SK-MEL-5 (cell line): Measurements from ENCODE around the gene SCAMP2. TPM values are rescaled to one million over a fixed set of nuclear protein-coding genes. Genes with fewer than 3 reads are reported as not detected.

Experiments used
- DNase-seq: peaks from one replicate; pipeline ENCODE4 v3.0.0-alpha.2; 2016; ENCODE audit warnings: low read depth, low spot score
- in situ Hi-C: cut with HindIII; loops from 2 replicates; pipeline ENCODE4 v1.10.0; 2016; ENCODE audit warnings: low sequenced_read_pairs, high pct_unique_total_duplicates, low pct_unique_long_range_greater_than_20kb
- total RNA-seq: library from RNA; depleted of rRNA; stranded (reverse); fragments of >200 nt; shearing (Covaris generic); gene quantifications from 2 replicates; pipeline ENCODE4 v1.2.3, GENCODE V29; 2014

The SCAMP2 gene
- total RNA-seq, 1 experiment from 2014 or later = 14.2 TPM

DNA sequence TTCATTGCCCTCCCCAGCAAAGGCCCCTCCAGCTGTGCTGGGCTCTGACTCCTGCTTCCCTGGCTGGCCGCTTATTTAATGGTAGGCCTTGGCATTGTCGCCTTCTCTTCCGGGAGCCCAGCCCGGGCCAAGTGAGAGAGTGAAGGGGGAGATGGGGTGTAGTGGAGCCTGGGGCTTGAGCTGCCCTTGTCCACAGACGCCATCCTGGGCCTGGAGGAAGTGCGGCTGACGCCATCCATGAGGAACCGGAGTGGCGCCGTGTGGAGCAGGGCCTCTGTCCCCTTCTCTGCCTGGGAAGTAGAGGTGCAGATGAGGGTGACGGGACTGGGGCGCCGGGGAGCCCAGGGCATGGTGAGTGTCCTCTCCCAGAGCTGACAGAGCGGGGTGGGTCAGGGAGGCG lies 57.2 kb downstream of the SCAMP2 start:
- no peak for DNase-seq
- in situ Hi-C loops = no loop called here

DNA sequence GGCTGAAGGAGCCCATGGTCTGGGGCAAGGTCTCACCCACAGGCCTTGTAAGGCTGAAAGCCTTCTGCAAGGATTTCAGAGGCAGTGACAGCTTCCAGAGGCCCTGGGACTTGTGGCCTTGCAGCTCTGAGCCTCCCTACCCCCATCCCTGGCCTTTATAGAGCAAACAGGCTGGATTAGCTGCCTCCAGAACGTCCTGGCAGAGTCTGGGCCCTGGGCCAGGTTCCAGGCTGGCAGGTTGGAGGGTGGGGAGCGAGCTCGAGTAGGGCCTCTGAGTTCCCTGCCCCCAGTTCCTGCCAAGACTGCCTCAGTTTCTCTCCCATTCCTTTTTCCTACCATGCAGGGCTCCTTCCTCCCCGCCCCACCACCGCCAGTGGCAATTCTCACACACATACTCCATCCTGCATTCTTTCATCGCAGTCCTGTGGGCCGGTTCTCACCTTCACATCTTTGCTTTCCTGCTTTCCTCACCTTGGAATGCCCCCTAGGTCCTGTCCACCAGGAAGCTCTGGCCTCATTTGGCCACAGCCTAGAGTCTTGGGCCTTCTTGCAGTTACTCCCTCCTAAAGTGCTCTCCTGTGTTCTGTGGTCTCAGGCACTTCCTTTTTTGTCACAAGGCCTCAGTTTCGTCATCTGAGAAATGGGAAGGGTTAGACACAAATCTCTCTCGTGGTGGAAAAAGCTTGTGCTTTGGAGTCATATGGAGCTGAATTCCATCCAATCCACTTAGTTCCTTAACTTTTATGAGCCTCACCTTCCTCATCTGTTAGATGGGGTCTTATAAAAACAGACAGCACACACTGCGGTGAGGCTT lies 57.8 kb downstream of the SCAMP2 start:
- no peak for DNase-seq
- in situ Hi-C loops = no loop called here

DNA sequence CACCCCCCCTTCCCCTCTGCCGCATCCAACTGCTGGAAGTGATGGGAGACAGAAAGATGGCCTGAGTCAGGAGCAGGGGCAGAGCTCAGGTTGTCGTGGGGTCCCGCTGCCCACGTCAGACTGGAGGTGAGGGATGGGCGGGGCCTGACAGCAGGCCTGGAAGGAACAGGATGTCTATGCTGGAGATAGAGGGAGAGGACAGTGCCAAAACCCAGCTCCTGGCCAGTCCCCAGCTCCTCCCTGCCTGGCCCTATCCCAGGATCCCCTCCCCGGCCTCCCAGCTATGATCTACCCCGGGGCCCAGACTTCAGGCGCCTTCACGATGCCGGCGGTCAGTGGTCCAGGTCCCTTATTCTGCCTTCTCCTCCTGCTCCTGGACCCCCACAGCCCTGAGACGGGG lies 60.6 kb downstream of the SCAMP2 start, which contains the start of gene LMAN1L:
LMAN1L (plus strand) TSS at position 303 of the 400 bp plus-strand sequence; CDS start at position 323, 20 bp downstream.
- no peak for DNase-seq
- in situ Hi-C loops = no loop called here

DNA sequence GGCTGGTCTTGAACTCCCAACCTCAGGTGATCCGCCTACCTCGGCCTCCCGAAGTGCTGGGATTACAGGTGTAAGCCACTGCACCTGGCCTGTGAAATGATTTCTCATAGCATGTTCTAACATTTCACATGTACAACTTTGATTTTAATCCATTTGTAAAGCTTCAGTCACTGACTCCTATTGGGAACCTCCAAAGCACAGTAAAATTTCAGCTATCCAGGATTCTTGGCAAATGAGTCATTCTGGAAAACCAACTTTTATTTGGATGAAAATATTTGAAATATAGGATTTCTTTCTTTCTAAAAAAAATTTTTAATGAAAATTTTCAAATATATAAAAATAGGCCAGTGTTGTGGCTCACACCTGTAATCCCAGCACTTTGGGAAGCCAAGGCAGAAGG lies 63.2 kb downstream of the SCAMP2 start:
- no peak for DNase-seq
- in situ Hi-C loops = no loop called here

DNA sequence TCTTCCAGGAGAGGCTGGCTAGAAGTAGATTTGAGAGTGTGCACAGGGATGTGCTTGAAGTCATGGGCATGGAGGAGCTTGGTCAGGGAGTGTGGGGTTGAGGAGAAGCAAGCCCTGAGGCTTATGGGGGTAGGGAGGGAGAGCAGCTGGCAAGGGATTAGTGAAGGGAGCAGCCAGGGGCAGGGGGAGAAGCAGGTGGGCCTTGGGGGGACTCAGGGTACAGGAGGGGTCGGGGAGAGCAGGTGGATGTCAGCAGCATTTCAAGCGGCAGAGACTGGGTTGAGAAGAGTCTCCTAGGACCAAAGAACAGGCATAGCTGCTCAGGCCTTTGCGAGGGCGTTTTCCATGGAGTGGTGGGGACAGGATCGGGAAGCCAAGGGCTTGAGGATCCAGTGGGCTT lies 63.9 kb downstream of the SCAMP2 start:
- no peak for DNase-seq
- in situ Hi-C loops = no loop called here

DNA sequence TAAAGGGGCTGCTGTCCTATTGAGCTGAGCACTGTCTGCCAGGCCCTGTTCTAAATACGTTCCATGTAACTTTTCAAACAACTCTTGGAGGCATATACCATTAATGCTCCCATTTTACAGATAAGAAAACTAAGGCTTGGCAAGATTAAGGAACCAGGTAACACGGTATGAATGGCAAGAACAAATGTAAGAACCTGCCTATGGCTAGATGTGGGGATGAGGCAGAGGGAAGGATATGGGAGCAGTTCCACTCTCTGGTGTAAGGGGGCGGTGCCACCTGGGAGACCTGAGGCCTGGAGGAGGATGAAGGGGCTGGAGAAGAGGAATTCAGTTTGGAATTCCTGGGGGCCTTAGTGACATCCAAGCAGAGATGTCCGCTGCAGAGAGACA lies 64.3 kb downstream of the SCAMP2 start:
- in situ Hi-C loops = no loop called here

DNA sequence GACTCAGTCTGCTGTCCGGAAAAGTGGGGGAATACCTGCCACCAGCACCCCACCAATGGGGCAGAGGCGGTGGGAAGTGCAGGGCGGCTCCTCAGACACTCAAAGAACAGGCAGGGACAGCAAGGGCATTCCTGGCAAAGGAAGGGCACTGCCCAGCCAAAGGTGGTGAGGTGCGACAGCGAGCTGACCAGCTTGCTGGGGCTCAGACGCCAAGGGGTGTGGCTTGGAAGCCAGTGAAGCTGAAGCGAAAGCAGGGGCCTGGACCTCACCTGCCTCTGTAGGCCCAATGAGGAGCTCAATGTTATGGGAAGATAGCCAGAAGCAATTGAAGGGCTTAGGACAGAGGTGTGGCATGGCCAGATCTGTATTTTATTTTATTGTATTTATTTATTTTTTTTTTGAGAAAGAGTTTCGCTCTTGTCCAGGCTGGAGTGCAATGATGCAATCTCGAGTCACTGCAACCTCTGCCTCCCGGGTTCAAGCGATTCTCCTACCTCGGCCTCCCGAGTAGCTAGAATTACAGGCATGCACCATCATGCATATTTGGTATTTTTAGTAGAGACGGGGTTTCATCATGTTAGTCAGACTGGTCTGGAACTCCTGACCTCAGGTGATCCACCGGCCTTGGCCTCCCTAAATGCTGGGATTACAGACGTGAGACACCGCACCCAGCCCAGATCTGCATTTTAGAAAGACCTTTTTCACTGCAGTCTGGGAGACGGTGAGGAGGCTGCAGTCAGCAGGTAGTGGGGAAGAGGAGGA lies 64.9 kb downstream of the SCAMP2 start:
- no peak for DNase-seq
- in situ Hi-C loops = no loop called here

More for the DNA sequence above, 64.3 kb downstream of the SCAMP2 start:
- DNase-seq = no peak

DNA sequence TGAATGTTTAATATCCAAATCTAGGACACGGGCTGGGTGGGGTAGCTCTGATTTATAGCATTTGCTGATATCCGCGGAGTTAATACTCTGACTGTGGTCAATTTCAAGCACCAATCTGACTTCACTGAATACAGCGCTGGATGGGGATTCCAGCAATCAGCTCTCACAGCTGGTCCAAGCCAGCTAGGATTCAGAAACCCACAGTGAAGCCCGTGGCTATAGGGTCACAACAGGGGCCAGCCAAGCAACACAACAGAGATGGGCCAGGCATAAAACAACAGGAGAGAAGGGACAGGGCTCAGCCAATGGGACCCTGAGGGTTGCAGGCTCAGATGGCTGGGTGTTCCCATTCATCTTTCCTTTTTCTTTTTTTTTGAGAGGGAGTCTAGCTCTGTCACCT lies 65.9 kb downstream of the SCAMP2 start:
- DNase-seq = no peak
- in situ Hi-C loops = no loop called here

DNA sequence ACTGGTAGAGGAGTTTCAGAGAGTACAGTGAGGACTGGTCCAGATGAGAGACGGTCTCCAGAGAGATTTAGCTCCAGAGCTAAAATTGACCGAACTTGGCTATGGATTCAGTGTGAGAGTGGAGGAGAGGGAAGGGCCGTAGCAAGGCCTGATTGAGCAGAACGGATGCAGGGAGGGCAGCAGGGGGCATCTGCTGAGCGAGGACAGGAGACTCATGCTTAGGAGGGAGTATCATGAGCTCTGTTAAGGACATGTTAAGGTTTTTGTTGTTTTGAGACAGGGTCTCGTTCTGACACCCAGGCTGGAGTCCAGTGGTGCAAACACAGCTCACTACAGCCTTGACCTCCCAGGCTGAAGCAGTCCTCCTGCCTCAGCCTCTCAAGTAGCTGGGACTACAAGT lies 68.2 kb downstream of the SCAMP2 start:
- in situ Hi-C loops = no loop called here
- no peak for DNase-seq

DNA sequence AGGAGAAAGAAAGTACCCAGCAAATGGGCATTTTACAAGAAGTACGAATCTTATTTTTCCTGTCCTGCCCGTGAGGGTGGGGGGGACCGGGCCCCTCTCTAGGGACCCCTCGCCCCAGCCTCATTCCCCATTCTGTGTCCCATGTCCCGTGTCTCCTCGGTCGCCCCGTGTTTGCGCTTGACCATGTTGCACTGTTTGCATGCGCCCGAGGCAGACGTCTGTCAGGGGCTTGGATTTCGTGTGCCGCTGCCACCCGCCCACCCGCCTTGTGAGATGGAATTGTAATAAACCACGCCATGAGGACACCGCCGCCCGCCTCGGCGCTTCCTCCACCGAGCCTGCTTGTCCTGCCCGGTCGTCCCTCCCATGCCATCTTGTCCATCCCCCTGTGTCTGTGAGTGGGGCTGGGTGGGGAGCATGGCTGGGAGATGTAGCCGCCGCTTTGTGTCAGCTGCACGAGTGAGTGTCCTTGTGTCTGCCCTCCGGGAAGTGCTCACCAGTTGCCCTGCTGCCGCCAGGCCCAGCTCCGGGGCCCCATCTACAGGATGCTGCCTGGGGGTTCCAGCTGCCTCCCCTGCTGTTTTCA lies 70.2 kb downstream of the SCAMP2 start:
- in situ Hi-C loops = no loop called here
- no peak for DNase-seq

DNA sequence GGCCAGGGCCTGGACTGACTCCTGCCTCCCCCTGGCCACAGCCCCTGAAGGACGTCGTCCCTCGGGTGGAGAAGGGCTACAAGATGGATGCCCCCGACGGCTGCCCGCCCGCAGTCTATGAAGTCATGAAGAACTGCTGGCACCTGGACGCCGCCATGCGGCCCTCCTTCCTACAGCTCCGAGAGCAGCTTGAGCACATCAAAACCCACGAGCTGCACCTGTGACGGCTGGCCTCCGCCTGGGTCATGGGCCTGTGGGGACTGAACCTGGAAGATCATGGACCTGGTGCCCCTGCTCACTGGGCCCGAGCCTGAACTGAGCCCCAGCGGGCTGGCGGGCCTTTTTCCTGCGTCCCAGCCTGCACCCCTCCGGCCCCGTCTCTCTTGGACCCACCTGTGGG lies 70.9 kb downstream of the SCAMP2 start:
- DNase-seq = no peak
- in situ Hi-C loops = no loop called here

DNA sequence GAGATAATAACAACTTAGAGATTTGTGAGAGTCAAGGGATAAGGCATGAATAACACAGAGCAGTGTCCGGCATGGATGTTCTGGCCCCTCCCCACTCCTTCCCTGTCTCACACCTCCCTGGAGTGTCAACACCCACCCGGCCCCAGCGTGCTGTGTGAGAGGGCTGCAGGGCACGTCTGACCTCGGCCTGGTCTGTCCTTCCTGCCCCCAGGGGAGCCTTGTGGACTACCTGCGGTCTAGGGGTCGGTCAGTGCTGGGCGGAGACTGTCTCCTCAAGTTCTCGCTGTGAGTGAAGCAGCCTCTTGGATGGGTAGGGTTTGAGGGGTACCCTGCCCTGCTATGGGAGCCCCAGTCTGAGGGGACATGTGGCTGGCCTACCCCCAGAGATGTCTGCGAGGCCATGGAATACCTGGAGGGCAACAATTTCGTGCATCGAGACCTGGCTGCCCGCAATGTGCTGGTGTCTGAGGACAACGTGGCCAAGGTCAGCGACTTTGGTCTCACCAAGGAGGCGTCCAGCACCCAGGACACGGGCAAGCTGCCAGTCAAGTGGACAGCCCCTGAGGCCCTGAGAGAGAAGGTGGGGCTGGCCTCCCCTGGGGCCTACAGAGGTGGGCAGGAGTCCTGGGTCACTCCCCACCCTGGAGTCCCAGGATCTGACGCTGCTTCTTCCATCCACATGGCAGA lies 71.7 kb downstream of the SCAMP2 start:
- in situ Hi-C loops = no loop called here

DNA sequence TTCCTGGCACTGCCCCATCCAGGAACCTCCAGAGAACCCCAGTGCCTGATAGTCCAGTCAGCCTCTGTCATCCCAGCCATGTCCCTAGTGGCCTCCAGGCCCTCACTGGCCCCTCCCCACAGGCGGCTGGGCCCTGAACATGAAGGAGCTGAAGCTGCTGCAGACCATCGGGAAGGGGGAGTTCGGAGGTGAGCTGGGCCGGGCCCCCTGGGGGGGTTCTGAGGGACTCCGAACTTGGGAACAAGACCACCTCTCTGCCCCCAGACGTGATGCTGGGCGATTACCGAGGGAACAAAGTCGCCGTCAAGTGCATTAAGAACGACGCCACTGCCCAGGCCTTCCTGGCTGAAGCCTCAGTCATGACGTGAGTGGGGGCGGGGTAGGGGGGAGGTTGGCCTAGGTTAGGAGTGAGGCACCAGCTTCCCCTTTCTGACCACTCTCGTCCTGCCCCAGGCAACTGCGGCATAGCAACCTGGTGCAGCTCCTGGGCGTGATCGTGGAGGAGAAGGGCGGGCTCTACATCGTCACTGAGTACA lies 72.5 kb downstream of the SCAMP2 start:
- in situ Hi-C loops = no loop called here
- DNase-seq = no peak

More for the DNA sequence above, 71.7 kb downstream of the SCAMP2 start:
- DNase-seq = no peak

DNA sequence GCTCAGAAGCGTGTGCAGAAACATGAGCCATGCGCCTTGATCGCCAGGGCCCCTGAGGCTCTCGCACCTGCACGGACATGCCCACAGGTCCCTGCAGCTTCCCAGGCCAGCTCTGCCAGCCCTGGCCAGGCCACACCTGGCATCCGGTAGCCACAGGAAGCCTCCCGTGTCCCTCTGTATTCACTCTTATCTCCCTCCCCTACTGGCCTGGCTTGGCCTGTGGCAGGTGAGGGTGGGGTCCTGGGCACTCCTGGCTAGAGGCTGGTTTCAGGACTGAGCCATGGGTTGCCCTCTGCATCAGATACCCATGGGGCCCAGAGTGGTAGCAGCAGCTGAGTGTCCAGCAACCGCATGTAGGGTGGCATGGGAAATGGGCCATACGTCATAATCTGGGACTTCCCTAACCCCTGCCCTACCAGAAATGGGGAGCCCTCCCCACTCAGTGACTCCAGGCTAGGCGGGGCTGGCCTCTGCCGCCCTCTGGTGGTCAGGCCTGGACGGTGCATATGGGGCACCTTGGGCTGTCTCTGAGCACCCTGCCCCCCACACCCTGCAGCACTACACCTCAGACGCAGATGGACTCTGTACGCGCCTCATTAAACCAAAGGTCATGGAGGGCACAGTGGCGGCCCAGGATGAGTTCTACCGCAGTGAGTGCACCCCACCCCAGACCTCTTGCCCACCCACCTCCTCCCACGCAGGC lies 73.2 kb downstream of the SCAMP2 start:
- in situ Hi-C loops = no loop called here
- peak; percentile 72 for DNase-seq

DNA sequence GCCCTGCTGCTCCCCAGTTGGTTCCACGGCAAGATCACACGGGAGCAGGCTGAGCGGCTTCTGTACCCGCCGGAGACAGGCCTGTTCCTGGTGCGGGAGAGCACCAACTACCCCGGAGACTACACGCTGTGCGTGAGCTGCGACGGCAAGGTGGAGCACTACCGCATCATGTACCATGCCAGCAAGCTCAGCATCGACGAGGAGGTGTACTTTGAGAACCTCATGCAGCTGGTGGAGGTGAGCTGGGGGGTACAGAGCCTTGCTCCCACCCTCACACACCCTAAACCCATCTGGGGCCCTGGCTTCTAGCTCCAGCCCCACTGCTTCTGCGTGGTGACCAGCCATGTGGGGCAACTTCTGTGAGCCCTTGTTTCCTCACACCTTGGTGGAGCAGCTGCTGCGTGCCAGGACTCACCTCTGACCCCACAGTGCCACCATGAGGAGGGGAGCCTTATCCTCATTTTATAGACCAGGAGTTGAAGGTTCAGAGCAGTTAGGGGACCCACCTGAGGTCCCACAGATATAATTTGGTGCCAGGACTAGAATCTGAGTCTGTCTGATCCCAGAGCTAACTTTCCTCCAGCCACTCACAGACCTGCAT lies 73.8 kb downstream of the SCAMP2 start:
- DNase-seq = no peak
- in situ Hi-C loops = no loop called here

DNA sequence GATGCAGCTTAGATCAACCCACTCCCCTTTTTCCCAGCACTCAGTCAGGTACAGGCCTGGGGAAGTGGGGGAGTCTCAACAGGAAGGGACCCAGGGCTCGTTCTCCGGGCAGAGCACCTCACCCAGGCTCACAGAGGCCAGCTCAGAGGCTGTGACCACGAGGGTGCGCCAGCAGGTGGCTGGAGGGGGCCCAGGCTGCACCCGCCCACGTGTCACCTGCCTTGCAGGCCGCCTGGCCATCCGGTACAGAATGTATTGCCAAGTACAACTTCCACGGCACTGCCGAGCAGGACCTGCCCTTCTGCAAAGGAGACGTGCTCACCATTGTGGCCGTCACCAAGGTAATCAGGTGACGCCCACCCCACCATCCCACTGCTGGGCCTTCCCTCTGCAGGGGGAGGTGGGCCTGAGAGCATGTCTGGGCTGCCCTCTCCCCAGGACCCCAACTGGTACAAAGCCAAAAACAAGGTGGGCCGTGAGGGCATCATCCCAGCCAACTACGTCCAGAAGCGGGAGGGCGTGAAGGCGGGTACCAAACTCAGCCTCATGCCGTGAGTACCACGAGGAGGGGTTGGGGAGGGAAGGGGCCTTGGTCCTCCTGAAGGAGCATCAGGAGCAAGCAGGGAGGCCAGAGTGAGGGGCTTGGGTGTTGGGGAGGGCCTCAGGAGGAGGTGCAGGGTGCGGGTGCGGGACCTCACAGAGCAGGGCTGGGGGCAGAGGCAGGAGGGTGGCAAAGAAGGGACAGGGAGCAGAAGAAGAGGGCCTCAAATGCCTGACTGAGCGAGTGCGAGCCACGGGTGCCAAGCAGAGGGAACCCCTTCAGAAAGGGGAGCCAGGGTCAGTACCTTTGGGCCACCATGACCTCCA lies 74.5 kb downstream of the SCAMP2 start:
- DNase-seq = no peak
- in situ Hi-C loops = no loop called here
